Thyroid gland (tissue), 4 donors: ENCODE measurements around the gene POLR3H. TPM values are rescaled to one million over a fixed set of nuclear protein-coding genes. Genes with fewer than 3 reads are reported as not detected.

Experiments
- DNase-seq, 2 donors: peaks; one replicate each; pipeline ENCODE4 v3.0.0-alpha.2; 2019
- H3K27ac ChIP-seq, 3 donors: fragments of 200-600 bp; sonication (generic); 1 replicate in 2 of 3; 2 replicates in 1 of 3; pipeline ENCODE4 v1.5.1; 2016 to 2019; ENCODE audit warnings: mild to moderate bottlenecking in 1 of 3, moderate library complexity in 1 of 3
- H3K27me3 ChIP-seq: fragments of 200-600 bp; sonication (generic); one replicate; pipeline ENCODE4 v1.5.1; 2019
- H3K36me3 ChIP-seq, 2 donors: fragments of 200-600 bp; sonication (generic); one replicate each; pipeline ENCODE4 v1.5.1; 2016 to 2019
- H3K4me1 ChIP-seq, 2 donors: fragments of 200-600 bp; sonication (generic); one replicate each; pipeline ENCODE4 v1.5.1; 2017 to 2019
- H3K4me3 ChIP-seq, 3 donors: fragments of 200-600 bp; sonication (generic); replicated peaks in 1 of 3; 1 replicate in 2 of 3; 2 replicates in 1 of 3; pipeline ENCODE4 v1.5.1; 2016; ENCODE audit warnings: mild to moderate bottlenecking in 1 of 3
- H3K9me3 ChIP-seq: fragments of 200-600 bp; sonication (generic); one replicate; pipeline ENCODE4 v1.5.1; 2017
- CTCF ChIP-seq, 6 experiments: fragments of 200-600 bp in 3 of 6; fragments of 450-650 bp in 3 of 6; sonication (generic) in 3 of 6; IDR thresholded peaks; one replicate each; pipeline ENCODE4 v1.5.1; 2016 to 2019; ENCODE audit warnings: antibody characterized with exemption in 6 of 6, mild to moderate bottlenecking in 2 of 6, inconsistent platforms in 1 of 6, moderate library complexity in 1 of 6
- POLR2A ChIP-seq, 2 donors: fragments of 450-650 bp; IDR thresholded peaks; one replicate each; pipeline ENCODE4 v1.6.1; 2017; ENCODE audit warnings: antibody characterized with exemption in 2 of 2, mild to moderate bottlenecking in 2 of 2, moderate library complexity in 1 of 2
- WGBS, 2 donors: methylation state at CpG; one replicate each; pipeline ENCODE4 v1.1.5; 2017; 5-methylcytosine and 5-hydroxymethylcytosine counted together
- intact Hi-C: fragments of 100-400 bp; cut with DNase I; formaldehyde crosslinking; loops from one replicate; pipeline ENCODE4 v1.15.1; 2023
- total RNA-seq, 4 donors: library from RNA; depleted of rRNA; stranded (reverse); fragments of >200 nt; gene quantifications; one replicate each; pipeline ENCODE4 v1.2.3, GENCODE V29; 2016

POLR3H gene
- total RNA-seq, 4 donors from 2014 or later, result 20.6 to 27.3 (median 25.3) TPM

GRCh38 chr22:41517172-41518047 lies 26.9 kb downstream of the POLR3H start:
- Histone ChIP-seq H3K27ac (peak overlapping the region in 1 of 3 donors; percentile 11), H3K27me3 (no peaks in the 10 kb centered on the region), H3K36me3 (peaks cover 16 to 33% of the 10 kb centered on the region in 2 donors), H3K9me3 (no peaks in the 10 kb centered on the region), H3K4me1 (peaks cover 0 to 11% of the 10 kb centered on the region in 2 donors), H3K4me3 (no peak overlapping the region)
- WGBS, 2 donors, result 57 to 70% methylated on average over 16 to 17 of the region's 22 CpGs
- TF ChIP-seq POLR2A (IDR thresholded peaks at IDR 0.05) (no peak), CTCF (IDR thresholded peaks at IDR 0.05) (peak; percentile 71 to 90 (median 82))
- DNase-seq, result peak; percentile 64 to 75
- intact Hi-C loops, result loop anchor here (5.0 to 10.0 kb wide), 3 partner anchors 63 to 233 kb away; partner anchors contain the start of gene RANGAP1

GRCh38 chr22:41516462-41516861 lies 27.8 kb downstream of the POLR3H start:
- intact Hi-C loops, result loop anchor here (5.0 to 10.0 kb wide), 3 partner anchors 62 to 232 kb away; partner anchors contain the start of gene RANGAP1
- 95 to 96% methylated on average over 5 to 7 of the region's 8 CpGs for WGBS, 2 donors
- TF ChIP-seq CTCF (IDR thresholded peaks at IDR 0.05), result no peak
- TF ChIP-seq POLR2A (IDR thresholded peaks at IDR 0.05), result no peak
- no peaks in the 10 kb centered on the region for H3K9me3 ChIP-seq
- H3K4me3 ChIP-seq, result no peak overlapping the region
- H3K27ac ChIP-seq, result no peak overlapping the region
- peaks cover 0 to 18% of the 10 kb centered on the region in 2 donors for H3K4me1 ChIP-seq
- H3K27me3 ChIP-seq, result no peaks in the 10 kb centered on the region
- DNase-seq, result no peak
- peaks cover 23 to 40% of the 10 kb centered on the region in 2 donors for H3K36me3 ChIP-seq

GRCh38 chr22:41513391-41513790 lies 30.9 kb downstream of the POLR3H start:
- TF ChIP-seq POLR2A (IDR thresholded peaks at IDR 0.05), result no peak
- no peak for TF ChIP-seq CTCF (IDR thresholded peaks at IDR 0.05)

GRCh38 chr22:41512421-41513194 lies 31.7 kb downstream of the POLR3H start:
- Histone ChIP-seq H3K27me3 (no peaks in the 10 kb centered on the region), H3K36me3 (peaks cover 35 to 53% of the 10 kb centered on the region in 2 donors), H3K4me3 (no peak overlapping the region), H3K27ac (peak overlapping the region in 2 of 3 donors; percentile 28 to 39), H3K9me3 (no peaks in the 10 kb centered on the region), H3K4me1 (peaks cover 0 to 24% of the 10 kb centered on the region in 2 donors)
- intact Hi-C loops, result loop anchor here (10.0 kb wide), 2 partner anchors 58 to 228 kb away; partner anchors contain the start of gene RANGAP1
- 70 to 81% methylated on average over 6 to 17 of the region's 17 CpGs for WGBS, 2 donors
- DNase-seq, result peak; percentile 52 to 64
- TF ChIP-seq CTCF (IDR thresholded peaks at IDR 0.05) (no peak), POLR2A (IDR thresholded peaks at IDR 0.05) (no peak)

More at GRCh38 chr22:41513391-41513790, 30.9 kb downstream of the POLR3H start:
- no peaks in the 10 kb centered on the region for H3K27me3 ChIP-seq
- H3K9me3 ChIP-seq, result no peaks in the 10 kb centered on the region
- H3K27ac ChIP-seq, result peak overlapping the region in 1 of 3 donors; percentile 28
- intact Hi-C loops, result loop anchor here (10.0 kb wide), 2 partner anchors 59 to 229 kb away; partner anchors contain the start of gene RANGAP1
- peaks cover 0 to 24% of the 10 kb centered on the region in 2 donors for H3K4me1 ChIP-seq
- WGBS, 2 donors, result 84 to 90% methylated on average over 5 of the region's 5 CpGs
- no peak for DNase-seq
- no peak overlapping the region for H3K4me3 ChIP-seq
- H3K36me3 ChIP-seq, result peaks cover 28 to 48% of the 10 kb centered on the region in 2 donors
